GM12878 (cell line): ENCODE results near the gene CTSC.

Source experiments
- CHD2 ChIP-seq: IDR thresholded peaks from 2 replicates; pipeline ENCODE4 v1.6.1; 2011; ENCODE audit warnings: low read depth, low read length, improper control_type of control experiment, borderline replicate concordance
- CTCF ChIP-seq, 3 experiments: IDR thresholded peaks in 2 of 3; conservative IDR thresholded peaks in 1 of 3; 2 replicates each; pipeline ENCODE4 v1.5.1; 2011; ENCODE audit warnings: low read depth in 3 of 3, low read length in 3 of 3, mild to moderate bottlenecking in 3 of 3, control low read depth in 2 of 3, moderate library complexity in 2 of 3, inconsistent platforms in 1 of 3, mixed read lengths in 1 of 3; ENCODE audit not compliant: control insufficient read depth in 2 of 3, insufficient read depth in 1 of 3; ENCODE audit errors: extremely low read depth in 1 of 3
- ELK1 ChIP-seq: IDR thresholded peaks from 2 replicates; pipeline ENCODE4 v1.6.1; 2012; ENCODE audit warnings: low read depth, low read length, improper control_type of control experiment
- EP300 ChIP-seq, 2 experiments: fragments of 150-350 bp in 1 of 2; IDR thresholded peaks; 2 replicates each; pipeline ENCODE4 v1.6.1; 2011 to 2012; ENCODE audit warnings: low read depth in 2 of 2, low read length in 2 of 2, borderline replicate concordance in 1 of 2, improper control_type of control experiment in 1 of 2, inconsistent platforms in 1 of 2; ENCODE audit not compliant: control insufficient read depth in 1 of 2
- GABPA ChIP-seq: IDR thresholded peaks from 2 replicates; pipeline ENCODE4 v1.6.1; 2014; ENCODE audit warnings: antibody characterized with exemption, low read depth, mild to moderate bottlenecking, inconsistent platforms
- JUNB ChIP-seq: IDR thresholded peaks from 2 replicates; pipeline ENCODE4 v1.6.1; 2016; ENCODE audit warnings: antibody characterized with exemption, mild to moderate bottlenecking
- NFIC ChIP-seq: IDR thresholded peaks from 2 replicates; pipeline ENCODE4 v1.6.1; 2012; ENCODE audit warnings: low read depth, mild to moderate bottlenecking, inconsistent platforms, low read length, moderate library complexity
- RAD21 ChIP-seq: IDR thresholded peaks from 2 replicates; pipeline ENCODE4 v1.6.1; 2011; ENCODE audit warnings: mild to moderate bottlenecking, low read depth, low read length, moderate library complexity; ENCODE audit not compliant: insufficient read depth
- RBBP5 ChIP-seq: fragments of 200-600 bp; sonication (generic); conservative IDR thresholded peaks from 2 replicates; pipeline ENCODE4 v1.6.1; 2016
- RCOR1 ChIP-seq: conservative IDR thresholded peaks from 2 replicates; pipeline ENCODE4 v1.6.1; 2012; ENCODE audit warnings: low read depth, low read length, improper control_type of control experiment
- REST ChIP-seq: IDR thresholded peaks from 2 replicates; pipeline ENCODE4 v1.6.1; 2012; ENCODE audit warnings: mild to moderate bottlenecking, low read depth, low read length
- SUZ12 ChIP-seq: fragments of 200-600 bp; sonication (generic); IDR thresholded peaks from one replicate; pipeline ENCODE4 v1.6.1; 2018; ENCODE audit warnings: antibody characterized with exemption, mild to moderate bottlenecking; ENCODE audit not compliant: unreplicated experiment
- ZNF207 ChIP-seq: fragments of 450-650 bp; IDR thresholded peaks from 2 replicates; pipeline ENCODE4 v1.6.1; 2014; ENCODE audit warnings: antibody characterized with exemption, mild to moderate bottlenecking, borderline replicate concordance
- ZNF274 ChIP-seq: IDR thresholded peaks from one replicate; pipeline ENCODE4 v1.8.0; 2011; ENCODE audit not compliant: insufficient read length, insufficient read depth

GRCh38 chr11:88284336-88285050, 53.0 kb downstream of the CTSC start:
- TF ChIP-seq CTCF (IDR thresholded peaks at IDR 0.05 in 2 of 3, conservative IDR thresholded peaks at IDR 0.05 in 1 of 3; ENCODE audit: control insufficient read depth in 2 of 3, extremely low read depth in 1 of 3, insufficient read depth in 1 of 3, low read depth in 3 of 3, low read length in 3 of 3) (no peak), RAD21 (no peak), NFIC (no peak), SUZ12 (no peak), ZNF207 (no peak), RCOR1 (no peak), GABPA (no peak), CHD2 (no peak), REST (no peak), EP300 (IDR thresholded peaks at IDR 0.05; ENCODE audit: borderline replicate concordance in 1 of 2, control insufficient read depth in 1 of 2, low read depth in 2 of 2, low read length in 2 of 2) (no peak), ZNF274 (no peak), RBBP5 (no peak), JUNB (no peak), ELK1 (no peak)
